Measurements from ENCODE around the gene IRF9. TPM values are rescaled to one million over a fixed set of nuclear protein-coding genes. Genes with fewer than 3 reads are reported as not detected.

IRF9 gene
- total RNA-seq, 1 donor from 2014 or later: 66.5 TPM

DNA sequence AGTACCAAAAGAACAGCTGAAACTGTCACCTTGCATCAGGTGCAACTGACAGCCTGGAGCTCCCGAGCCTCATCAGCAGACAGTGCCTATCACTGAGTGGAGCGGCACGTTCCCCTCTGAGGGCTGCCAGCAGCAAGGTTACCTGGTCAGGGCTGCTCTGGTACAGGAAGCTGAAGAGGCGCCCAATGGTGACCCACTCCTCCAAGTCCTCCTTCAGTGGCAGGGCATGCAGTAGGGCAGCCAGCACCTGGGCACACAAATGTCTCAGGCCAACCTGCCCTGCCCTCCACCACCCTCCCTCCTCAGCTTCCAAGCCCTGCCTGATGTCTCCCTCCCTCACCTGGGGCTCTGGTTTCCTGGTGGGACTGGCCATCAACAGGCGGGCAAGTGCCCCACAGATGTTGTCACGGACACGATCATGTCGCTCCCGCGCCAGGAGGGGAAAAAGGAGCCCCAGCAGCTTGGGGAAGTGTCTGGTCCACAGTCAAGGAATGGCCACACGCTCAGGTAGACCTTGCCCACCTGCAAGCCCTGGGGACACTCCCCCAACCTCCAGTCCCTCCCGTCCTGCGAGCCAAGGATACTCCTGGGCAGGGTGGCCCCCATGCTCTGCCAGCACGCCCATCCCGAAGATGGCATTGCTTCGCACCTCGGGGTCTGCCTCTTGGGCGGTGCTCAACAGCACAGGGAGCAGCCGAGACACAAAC is 20.5 kb downstream of the IRF9 start:
- DNase-seq (ENCODE audit: low read depth): no peak
- TF ChIP-seq, protein P1, sequence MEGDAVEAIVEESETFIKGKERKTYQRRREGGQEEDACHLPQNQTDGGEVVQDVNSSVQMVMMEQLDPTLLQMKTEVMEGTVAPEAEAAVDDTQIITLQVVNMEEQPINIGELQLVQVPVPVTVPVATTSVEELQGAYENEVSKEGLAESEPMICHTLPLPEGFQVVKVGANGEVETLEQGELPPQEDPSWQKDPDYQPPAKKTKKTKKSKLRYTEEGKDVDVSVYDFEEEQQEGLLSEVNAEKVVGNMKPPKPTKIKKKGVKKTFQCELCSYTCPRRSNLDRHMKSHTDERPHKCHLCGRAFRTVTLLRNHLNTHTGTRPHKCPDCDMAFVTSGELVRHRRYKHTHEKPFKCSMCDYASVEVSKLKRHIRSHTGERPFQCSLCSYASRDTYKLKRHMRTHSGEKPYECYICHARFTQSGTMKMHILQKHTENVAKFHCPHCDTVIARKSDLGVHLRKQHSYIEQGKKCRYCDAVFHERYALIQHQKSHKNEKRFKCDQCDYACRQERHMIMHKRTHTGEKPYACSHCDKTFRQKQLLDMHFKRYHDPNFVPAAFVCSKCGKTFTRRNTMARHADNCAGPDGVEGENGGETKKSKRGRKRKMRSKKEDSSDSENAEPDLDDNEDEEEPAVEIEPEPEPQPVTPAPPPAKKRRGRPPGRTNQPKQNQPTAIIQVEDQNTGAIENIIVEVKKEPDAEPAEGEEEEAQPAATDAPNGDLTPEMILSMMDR (IDR thresholded peaks at IDR 0.05; ENCODE audit: insufficient read depth, low read length, poor library complexity, severe bottlenecking): no peak
- no peak overlapping the region for H3K4me3 ChIP-seq (ENCODE audit: low read depth, low read length)
- peaks cover 11% of the 10 kb centered on the region for H3K36me3 ChIP-seq (ENCODE audit: control insufficient read depth, insufficient read depth, low read length)
- no peaks in the 10 kb centered on the region for H3K27me3 ChIP-seq (ENCODE audit: control insufficient read depth, insufficient read depth, low read length)

DNA sequence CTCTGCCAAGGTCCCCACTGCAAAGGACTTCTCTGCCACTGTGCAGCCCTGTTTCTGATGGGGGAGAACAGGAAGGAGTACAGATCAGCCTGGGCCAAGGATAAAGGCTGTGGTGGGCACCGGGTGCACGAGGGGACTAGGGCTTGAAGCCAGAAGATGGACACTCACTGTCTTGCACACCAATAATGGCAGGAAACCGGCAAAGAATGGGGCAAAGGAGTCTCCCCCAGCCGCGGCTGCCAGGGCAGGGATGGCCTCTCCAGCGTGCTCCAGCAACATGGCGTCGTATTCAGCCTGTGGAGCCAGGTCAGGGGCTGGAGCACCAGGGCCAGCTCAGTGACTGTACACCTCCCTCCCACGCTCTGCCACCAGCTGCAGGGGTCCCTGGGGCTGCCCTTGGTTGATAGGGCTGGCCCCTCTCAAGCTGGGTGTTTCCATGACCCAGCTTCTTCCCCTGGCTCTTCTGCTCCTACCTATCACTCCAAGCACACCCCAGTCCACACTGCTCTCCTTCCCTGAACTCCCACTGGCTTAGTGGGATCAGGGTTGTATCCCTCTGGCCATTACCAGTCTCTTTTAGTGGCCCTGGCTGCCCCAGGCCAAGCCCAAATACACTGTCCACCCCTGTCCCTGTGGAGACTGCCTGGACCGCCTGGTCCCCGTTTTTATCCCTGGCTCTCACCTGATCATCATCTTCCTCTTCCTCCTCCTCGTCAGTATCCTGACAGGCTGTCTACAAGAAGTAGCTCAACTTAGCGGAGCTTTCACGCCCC is 21.2 kb downstream of the IRF9 start:
- peaks cover 10% of the 10 kb centered on the region for H3K36me3 ChIP-seq (ENCODE audit: control insufficient read depth, insufficient read depth, low read length)
- TF ChIP-seq, protein P1 (IDR thresholded peaks at IDR 0.05; ENCODE audit: insufficient read depth, low read length, poor library complexity, severe bottlenecking): no peak
- H3K4me3 ChIP-seq (ENCODE audit: low read depth, low read length): no peak overlapping the region
- H3K27me3 ChIP-seq (ENCODE audit: control insufficient read depth, insufficient read depth, low read length): no peaks in the 10 kb centered on the region
- DNase-seq (ENCODE audit: low read depth): no peak

DNA sequence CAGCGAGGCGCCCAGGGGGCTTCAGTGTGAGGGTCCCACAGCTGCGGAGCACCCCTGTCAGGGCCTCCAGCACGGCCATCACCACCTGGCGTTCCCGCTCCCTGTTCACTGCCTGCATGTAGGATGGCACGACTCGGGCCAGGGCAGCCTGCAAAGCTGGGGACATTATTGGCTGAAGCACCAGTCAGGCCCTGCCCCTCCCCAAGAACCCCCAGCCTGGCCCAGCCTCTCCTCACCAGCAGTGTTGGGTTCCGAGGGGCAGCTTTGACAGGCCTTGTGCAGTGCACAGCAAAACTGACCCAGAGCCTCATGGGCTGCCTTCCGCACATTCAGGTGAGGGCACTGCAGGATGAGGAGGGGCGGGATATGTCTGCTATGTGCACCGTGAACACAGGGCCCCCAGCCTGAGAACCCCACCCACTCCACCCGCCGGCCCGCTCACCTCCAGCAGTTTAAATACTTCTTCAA is 22.0 kb downstream of the IRF9 start:
- no peak for DNase-seq (ENCODE audit: low read depth)
- peaks cover 10% of the 10 kb centered on the region for H3K36me3 ChIP-seq (ENCODE audit: control insufficient read depth, insufficient read depth, low read length)
- no peak overlapping the region for H3K4me3 ChIP-seq (ENCODE audit: low read depth, low read length)
- H3K27me3 ChIP-seq (ENCODE audit: control insufficient read depth, insufficient read depth, low read length): no peaks in the 10 kb centered on the region
- TF ChIP-seq, protein P1 (IDR thresholded peaks at IDR 0.05; ENCODE audit: insufficient read depth, low read length, poor library complexity, severe bottlenecking): no peak

DNA sequence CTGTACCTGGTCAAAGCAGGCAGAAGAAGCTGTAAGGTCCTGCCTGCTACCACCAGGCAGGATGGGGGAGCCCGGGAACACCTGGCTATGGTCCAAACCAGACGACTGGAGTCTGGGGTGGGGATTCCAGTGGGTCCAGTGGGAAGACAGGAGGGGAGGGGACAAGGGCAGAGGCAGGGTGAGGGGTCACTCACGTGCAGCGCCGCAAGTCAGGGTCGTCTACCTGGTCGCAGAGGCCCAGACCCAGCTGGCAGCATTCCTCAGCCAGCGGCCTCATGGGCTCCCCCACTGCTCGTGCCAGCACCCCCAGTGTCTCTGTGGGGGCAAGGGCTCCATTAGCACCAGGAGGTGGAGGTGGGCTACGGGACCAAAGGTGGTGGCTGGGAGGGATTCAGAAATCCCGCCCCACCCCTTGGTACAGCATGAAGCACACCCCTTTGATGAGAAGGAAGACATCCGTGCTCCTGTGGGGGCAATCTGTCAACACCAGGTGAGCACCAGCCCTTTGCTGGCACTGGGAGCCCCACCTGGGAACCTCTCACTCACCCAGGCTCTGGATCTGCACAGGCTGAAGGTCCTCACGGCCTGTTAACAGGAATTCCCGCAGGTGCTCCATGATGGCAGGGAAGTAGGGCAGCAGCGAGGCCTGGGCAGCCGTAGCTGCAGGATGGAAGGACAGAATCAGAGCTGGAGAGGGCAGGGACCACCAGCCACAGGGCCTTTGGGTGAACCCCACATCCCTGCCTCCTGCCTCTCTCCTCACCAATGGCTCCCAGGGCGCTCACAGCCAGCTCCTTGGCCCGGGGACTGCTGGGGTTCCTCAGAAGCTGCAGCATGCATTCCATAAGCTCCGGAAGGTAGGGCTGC is 23.3 kb downstream of the IRF9 start:
- Histone ChIP-seq H3K27me3 (ENCODE audit: control insufficient read depth, insufficient read depth, low read length) (no peaks in the 10 kb centered on the region), H3K36me3 (ENCODE audit: control insufficient read depth, insufficient read depth, low read length) (peaks cover 8% of the 10 kb centered on the region), H3K4me3 (ENCODE audit: low read depth, low read length) (no peak overlapping the region)
- TF ChIP-seq, protein P1 (IDR thresholded peaks at IDR 0.05; ENCODE audit: insufficient read depth, low read length, poor library complexity, severe bottlenecking): no peak
- DNase-seq (ENCODE audit: low read depth): no peak

DNA sequence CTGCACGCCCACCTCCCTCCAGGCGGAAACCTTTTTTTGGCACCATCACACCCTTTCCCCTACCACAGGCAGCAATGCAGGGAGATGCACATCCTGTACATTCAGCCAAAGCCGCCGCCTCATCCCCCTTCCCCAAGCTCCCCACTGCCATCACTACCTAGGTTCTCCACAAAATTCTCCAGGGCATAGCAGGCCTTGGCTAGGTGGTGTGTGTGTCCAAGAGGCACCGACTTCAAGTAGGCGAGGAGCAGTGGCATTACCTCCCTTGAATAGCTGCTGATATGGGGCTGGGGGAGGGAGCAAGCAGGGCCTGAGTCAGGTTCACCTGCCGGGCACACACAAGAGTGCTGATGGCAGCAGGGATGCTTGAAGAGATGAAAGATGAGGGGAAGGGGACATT is 24.0 kb downstream of the IRF9 start:
- no peak for DNase-seq (ENCODE audit: low read depth)
- H3K36me3 ChIP-seq (ENCODE audit: control insufficient read depth, insufficient read depth, low read length): peaks cover 6% of the 10 kb centered on the region
- TF ChIP-seq, protein P1 (IDR thresholded peaks at IDR 0.05; ENCODE audit: insufficient read depth, low read length, poor library complexity, severe bottlenecking): no peak
- no peaks in the 10 kb centered on the region for H3K27me3 ChIP-seq (ENCODE audit: control insufficient read depth, insufficient read depth, low read length)
- no peak overlapping the region for H3K4me3 ChIP-seq (ENCODE audit: low read depth, low read length)

Measured in kidney epithelial cell (primary cell).